CD8-positive, alpha-beta memory T cell (primary cell): ENCODE measurements around the gene KLF2. TPM values are rescaled to one million over a fixed set of nuclear protein-coding genes. Genes with fewer than 3 reads are reported as not detected.

Experiments
- CTCF ChIA-PET: fragments of 350-600 bp; sonication (Branson Sonifier 250); formaldehyde crosslinking; loops from one replicate; lab custom pipeline; 2021; ENCODE audit warnings: antibody characterized with exemption; lab: Charles Lee
- POLR2A ChIA-PET: fragments of 350-600 bp; sonication (Branson Sonifier 250); formaldehyde crosslinking; loops from one replicate; lab custom pipeline; 2021; ENCODE audit warnings: antibody characterized with exemption; lab: Charles Lee
- DNase-seq, 5 donors: peaks; one replicate each; pipeline versions ENCODE4 v3.0.0 to v3.0.0-alpha.2; 2020 to 2022; ENCODE audit warnings: mixed read lengths in 1 of 5
- H3K27ac ChIP-seq: one replicate; pipeline ENCODE4 v1.7.0; 2013; ENCODE audit warnings: low read depth, mild to moderate bottlenecking, low read length, moderate library complexity
- H3K27me3 ChIP-seq: 2 replicates; pipeline ENCODE4 v1.7.0; 2013; ENCODE audit warnings: low read length, mild to moderate bottlenecking; ENCODE audit not compliant: insufficient read depth, poor library complexity, severe bottlenecking
- H3K36me3 ChIP-seq: 2 replicates; pipeline ENCODE4 v1.7.0; 2013; ENCODE audit warnings: mild to moderate bottlenecking, low read length, moderate library complexity; ENCODE audit not compliant: insufficient read depth
- H3K4me1 ChIP-seq: 2 replicates; pipeline ENCODE4 v1.7.0; 2013; ENCODE audit warnings: mild to moderate bottlenecking, low read length, moderate library complexity; ENCODE audit not compliant: insufficient read depth
- H3K4me3 ChIP-seq: 2 replicates; pipeline ENCODE4 v1.7.0; 2013; ENCODE audit warnings: mild to moderate bottlenecking, low read length
- H3K9me3 ChIP-seq: 2 replicates; pipeline ENCODE4 v1.7.0; 2013; ENCODE audit warnings: mild to moderate bottlenecking, low read length
- H3K27ac Mint-ChIP-seq, 8 donors: one replicate each; pipeline ENCODE4 v1.8.0; 2020 to 2021; ENCODE audit warnings: mixed read lengths in 8 of 8, mild to moderate bottlenecking in 6 of 8, inconsistent platforms in 3 of 8, moderate library complexity in 3 of 8
- H3K27me3 Mint-ChIP-seq, 2 donors: one replicate each; pipeline ENCODE4 v1.8.0; 2020 to 2021; ENCODE audit warnings: mixed read lengths in 2 of 2, mild to moderate bottlenecking in 1 of 2, moderate library complexity in 1 of 2
- H3K36me3 Mint-ChIP-seq, 3 donors: one replicate each; pipeline ENCODE4 v1.8.0; 2020 to 2021; ENCODE audit warnings: mixed read lengths in 3 of 3, inconsistent platforms in 1 of 3, mild to moderate bottlenecking in 1 of 3
- H3K4me1 Mint-ChIP-seq, 3 donors: one replicate each; pipeline ENCODE4 v1.8.0; 2020 to 2021; ENCODE audit warnings: mixed read lengths in 3 of 3, inconsistent platforms in 1 of 3, mild to moderate bottlenecking in 1 of 3
- H3K4me3 Mint-ChIP-seq, 7 donors: one replicate each; pipeline ENCODE4 v1.8.0; 2020 to 2021; ENCODE audit warnings: mixed read lengths in 7 of 7, mild to moderate bottlenecking in 6 of 7, moderate library complexity in 4 of 7, inconsistent platforms in 2 of 7
- H3K9me3 Mint-ChIP-seq, 5 donors: one replicate each; pipeline ENCODE4 v1.8.0; 2020 to 2022; ENCODE audit warnings: mixed read lengths in 5 of 5, mild to moderate bottlenecking in 3 of 5, moderate library complexity in 2 of 5, inconsistent platforms in 1 of 5
- polyA plus RNA-seq: library from polyadenylated mRNA; unstranded; fragments of 300-500 nt; fragmentation: Illumina TruSeq; gene quantifications from one replicate; pipeline ENCODE4 v1.2.3, GENCODE V29; 2021
- total RNA-seq, 2 experiments: library from RNA; stranded (reverse); gene quantifications; one replicate each; pipeline ENCODE4 v1.2.3, GENCODE V29; 2021

The KLF2 gene
- total and polyA plus RNA-seq, 3 experiments from 2014 or later = 33.7 to 219 (median 37.5) TPM

DNA sequence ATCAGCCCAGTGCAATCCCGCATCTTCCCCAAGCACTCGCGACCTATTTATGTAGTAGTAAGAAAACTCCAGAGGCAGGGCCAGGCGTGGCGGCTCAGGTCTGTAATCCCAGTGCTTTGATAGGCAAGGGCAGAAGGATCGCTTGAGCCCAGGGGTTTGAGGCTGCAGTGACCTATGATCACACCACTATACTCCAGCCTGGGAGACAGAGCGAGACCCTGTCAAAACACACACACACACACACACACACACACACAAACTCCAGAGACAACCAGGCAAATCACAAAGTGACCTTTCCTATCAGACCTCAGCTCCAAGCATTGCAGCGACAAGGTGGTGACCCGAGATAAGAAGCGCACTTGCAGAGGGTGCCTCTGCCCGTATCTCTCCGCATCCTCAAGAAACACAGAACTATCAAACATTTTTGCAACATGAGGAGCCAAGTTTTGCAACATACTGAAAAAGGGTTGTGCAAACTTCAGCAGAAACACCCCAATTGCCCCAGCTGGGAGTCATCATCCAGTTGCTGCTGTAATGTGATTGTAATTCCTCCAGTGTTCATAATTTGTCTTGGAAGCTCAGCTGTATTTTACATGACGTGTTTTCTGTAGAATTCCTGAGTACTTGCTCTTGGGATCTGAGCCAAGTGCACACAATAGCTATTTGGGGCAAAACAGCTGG lies 8.7 kb upstream of the KLF2 start:
- peak overlapping the region in 1 of 8 donors; percentile 22 for H3K27ac Mint-ChIP-seq
- H3K4me1 ChIP-seq = peaks cover 9% of the 10 kb centered on the region
- no peak for DNase-seq
- POLR2A ChIA-PET = interaction anchor here (0.6 kb wide), 1 partner anchor 254 kb away, joined by 3 read pairs; no protein-coding TSS in a partner anchor
- H3K27ac ChIP-seq = no peak overlapping the region
- H3K4me3 ChIP-seq = no peak overlapping the region
- CTCF ChIA-PET = interaction anchor here (1.1 to 1.5 kb wide), 2 partner anchors 23 to 56 kb away, joined by 3 to 4 read pairs; no protein-coding TSS in a partner anchor
- H3K4me1 Mint-ChIP-seq = peaks cover 7 to 12% (median 8%) of the 10 kb centered on the region in 3 donors
- H3K27me3 Mint-ChIP-seq = peaks cover 0 to 1% of the 10 kb centered on the region in 2 donors
- no peaks in the 10 kb centered on the region for H3K9me3 ChIP-seq
- no peaks in the 10 kb centered on the region for H3K27me3 ChIP-seq
- no peaks in the 10 kb centered on the region for H3K9me3 Mint-ChIP-seq
- H3K36me3 ChIP-seq = no peaks in the 10 kb centered on the region
- H3K4me3 Mint-ChIP-seq = no peak overlapping the region
- H3K36me3 Mint-ChIP-seq = no peaks in the 10 kb centered on the region

DNA sequence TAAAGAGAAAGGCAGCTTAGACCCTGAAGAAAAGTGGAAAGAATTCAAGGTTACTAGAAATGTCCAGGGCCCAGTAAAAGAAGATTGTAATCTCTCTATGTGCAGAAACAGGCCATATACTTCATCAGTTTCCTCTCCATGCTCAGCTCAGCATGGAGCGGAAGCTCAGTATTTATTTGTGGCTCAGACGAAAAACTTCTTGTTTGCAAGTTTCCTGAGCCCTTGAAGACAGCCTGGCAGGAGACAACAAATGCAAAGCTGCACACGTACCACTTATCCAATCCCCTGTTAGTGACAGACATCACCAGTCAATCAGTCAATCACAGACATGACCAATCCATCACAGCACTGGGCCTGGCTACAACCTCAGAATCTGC lies 8.1 kb upstream of the KLF2 start:
- Mint-ChIP-seq H3K9me3 (no peaks in the 10 kb centered on the region), H3K27me3 (peaks cover 0 to 1% of the 10 kb centered on the region in 2 donors), H3K36me3 (no peaks in the 10 kb centered on the region), H3K4me1 (peaks cover 7 to 12% (median 8%) of the 10 kb centered on the region in 3 donors), H3K27ac (peak overlapping the region in 1 of 8 donors; percentile 36), H3K4me3 (no peak overlapping the region)
- Histone ChIP-seq H3K27me3 (no peaks in the 10 kb centered on the region), H3K27ac (no peak overlapping the region), H3K4me3 (no peak overlapping the region), H3K36me3 (no peaks in the 10 kb centered on the region), H3K9me3 (no peaks in the 10 kb centered on the region), H3K4me1 (peaks cover 9% of the 10 kb centered on the region)
- CTCF ChIA-PET = interaction anchor here (1.5 kb wide), 1 partner anchor 57 kb away, joined by 4 read pairs; no protein-coding TSS in a partner anchor
- POLR2A ChIA-PET = interaction anchor here (0.6 kb wide), 1 partner anchor 254 kb away, joined by 3 read pairs; no protein-coding TSS in a partner anchor
- no peak for DNase-seq

DNA sequence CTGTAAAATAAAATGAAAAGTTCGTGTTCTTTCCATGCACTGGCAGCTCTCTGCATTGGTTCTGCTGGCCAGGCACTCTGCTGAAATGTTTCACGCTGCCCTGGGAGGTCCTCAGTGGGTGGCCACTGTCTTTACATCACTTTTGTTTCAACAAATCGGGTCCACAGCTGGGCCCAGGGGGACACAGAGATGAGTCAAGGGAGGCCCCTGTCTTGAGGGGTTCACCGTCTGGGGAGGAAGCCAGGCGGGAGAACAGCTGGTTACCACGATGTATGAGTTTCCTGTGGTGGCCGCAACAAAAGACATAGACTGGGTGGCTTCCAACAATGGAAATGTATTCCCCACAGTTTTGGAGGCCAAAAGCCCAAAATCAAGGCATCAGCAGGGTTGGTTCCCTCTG lies 5.1 kb upstream of the KLF2 start:
- DNase-seq = peak in 4 of 5 donors; percentile 33 to 70 (median 56)
- Mint-ChIP-seq H3K4me3 (peak overlapping the region in 4 of 7 donors; percentile 32 to 45 (median 35)), H3K27ac (peak overlapping the region in 5 of 8 donors; percentile 43 to 83 (median 70)), H3K36me3 (no peaks in the 10 kb centered on the region), H3K4me1 (peaks cover 16 to 36% (median 26%) of the 10 kb centered on the region in 3 donors), H3K27me3 (peaks cover 0 to 1% of the 10 kb centered on the region in 2 donors), H3K9me3 (no peaks in the 10 kb centered on the region)
- Histone ChIP-seq H3K27ac (no peak overlapping the region), H3K9me3 (no peaks in the 10 kb centered on the region), H3K4me1 (peaks cover 29% of the 10 kb centered on the region), H3K36me3 (no peaks in the 10 kb centered on the region), H3K27me3 (no peaks in the 10 kb centered on the region), H3K4me3 (no peak overlapping the region)
- ChIA-PET CTCF (interaction anchor here (0.7 to 1.6 kb wide), 4 partner anchors 11 to 258 kb away, joined by 3 to 4 read pairs (median 4); no protein-coding TSS in a partner anchor), POLR2A (interaction anchor here (0.5 to 1.4 kb wide), 4 partner anchors 9 to 71 kb away, joined by 3 to 6 read pairs (median 4); no protein-coding TSS in a partner anchor)

DNA sequence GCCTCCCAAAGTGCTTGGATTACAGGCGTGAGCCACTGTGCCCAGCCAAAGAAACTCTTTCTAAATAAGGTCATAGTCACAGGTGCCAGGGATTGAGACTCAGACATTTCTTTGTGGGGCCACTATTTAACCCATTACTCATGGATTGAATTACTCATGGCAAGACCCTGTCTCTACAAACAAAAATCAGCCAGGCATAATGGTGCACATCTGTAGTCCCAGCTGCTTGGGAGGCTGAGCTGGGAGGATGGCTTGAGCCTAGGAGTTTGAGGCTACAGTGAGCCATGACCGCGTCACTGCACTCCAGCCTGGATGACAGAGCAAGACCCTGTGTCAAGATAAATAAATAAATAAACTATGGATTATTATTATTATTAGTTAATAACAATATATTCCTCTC lies 3.6 kb upstream of the KLF2 start:
- peaks cover 16 to 36% (median 26%) of the 10 kb centered on the region in 3 donors for H3K4me1 Mint-ChIP-seq
- H3K27ac ChIP-seq = no peak overlapping the region
- H3K27ac Mint-ChIP-seq = peak overlapping the region in 3 of 8 donors; percentile 56 to 82 (median 65)
- peaks cover 29% of the 10 kb centered on the region for H3K4me1 ChIP-seq
- no peaks in the 10 kb centered on the region for H3K27me3 ChIP-seq
- H3K36me3 ChIP-seq = peaks cover 4% of the 10 kb centered on the region
- H3K27me3 Mint-ChIP-seq = peaks cover 0 to 6% of the 10 kb centered on the region in 2 donors
- H3K4me3 Mint-ChIP-seq = no peak overlapping the region
- no peaks in the 10 kb centered on the region for H3K9me3 ChIP-seq
- H3K9me3 Mint-ChIP-seq = peaks cover 0 to 3% (median 3%) of the 10 kb centered on the region in 5 donors
- peaks cover 3 to 5% (median 3%) of the 10 kb centered on the region in 3 donors for H3K36me3 Mint-ChIP-seq
- POLR2A ChIA-PET = interaction anchor here (13.3 kb wide), 1 partner anchor 44 kb away, joined by 1176 read pairs; no protein-coding TSS in a partner anchor
- CTCF ChIA-PET = interaction anchor here (1.2 to 1.3 kb wide), 2 partner anchors 62 to 74 kb away, joined by 3 to 5 read pairs; no protein-coding TSS in a partner anchor
- H3K4me3 ChIP-seq = no peak overlapping the region
- DNase-seq = no peak

DNA sequence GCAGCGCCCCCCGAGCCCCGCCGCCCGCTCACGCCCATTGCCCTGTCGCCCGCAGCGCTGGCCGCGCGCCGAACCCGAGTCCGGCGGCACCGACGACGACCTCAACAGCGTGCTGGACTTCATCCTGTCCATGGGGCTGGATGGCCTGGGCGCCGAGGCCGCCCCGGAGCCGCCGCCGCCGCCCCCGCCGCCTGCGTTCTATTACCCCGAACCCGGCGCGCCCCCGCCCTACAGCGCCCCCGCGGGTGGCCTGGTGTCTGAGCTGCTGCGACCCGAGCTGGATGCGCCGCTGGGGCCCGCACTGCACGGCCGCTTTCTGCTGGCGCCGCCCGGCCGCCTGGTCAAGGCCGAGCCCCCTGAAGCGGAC lies 518 bp downstream of the KLF2 start:
- DNase-seq = peak in 3 of 5 donors; percentile 39 to 74 (median 54)
- Histone ChIP-seq H3K36me3 (peaks cover 34% of the 10 kb centered on the region), H3K4me1 (peaks cover 38% of the 10 kb centered on the region), H3K27ac (peak overlapping the region; percentile 96), H3K27me3 (no peaks in the 10 kb centered on the region), H3K4me3 (peak overlapping the region; percentile 65), H3K9me3 (no peaks in the 10 kb centered on the region)
- Mint-ChIP-seq H3K4me3 (peak overlapping the region; percentile 73 to 93 (median 81)), H3K9me3 (peaks cover 0 to 19% (median 15%) of the 10 kb centered on the region in 5 donors), H3K27me3 (peaks cover 0 to 39% of the 10 kb centered on the region in 2 donors), H3K27ac (peak overlapping the region; percentile 36 to 97 (median 85)), H3K4me1 (peaks cover 33 to 57% (median 40%) of the 10 kb centered on the region in 3 donors), H3K36me3 (peaks cover 36 to 46% (median 40%) of the 10 kb centered on the region in 3 donors)
- ChIA-PET POLR2A (interaction anchor here (0.6 to 13.3 kb wide), 15 partner anchors 12 to 488 kb away, joined by 3 to 1176 read pairs (median 8); partner anchors contain the start of gene FAM32A), CTCF (interaction anchor here (1.0 to 22.1 kb wide), 7 partner anchors 14 to 62 kb away, joined by 3 to 403 read pairs (median 3); no protein-coding TSS in a partner anchor)

DNA sequence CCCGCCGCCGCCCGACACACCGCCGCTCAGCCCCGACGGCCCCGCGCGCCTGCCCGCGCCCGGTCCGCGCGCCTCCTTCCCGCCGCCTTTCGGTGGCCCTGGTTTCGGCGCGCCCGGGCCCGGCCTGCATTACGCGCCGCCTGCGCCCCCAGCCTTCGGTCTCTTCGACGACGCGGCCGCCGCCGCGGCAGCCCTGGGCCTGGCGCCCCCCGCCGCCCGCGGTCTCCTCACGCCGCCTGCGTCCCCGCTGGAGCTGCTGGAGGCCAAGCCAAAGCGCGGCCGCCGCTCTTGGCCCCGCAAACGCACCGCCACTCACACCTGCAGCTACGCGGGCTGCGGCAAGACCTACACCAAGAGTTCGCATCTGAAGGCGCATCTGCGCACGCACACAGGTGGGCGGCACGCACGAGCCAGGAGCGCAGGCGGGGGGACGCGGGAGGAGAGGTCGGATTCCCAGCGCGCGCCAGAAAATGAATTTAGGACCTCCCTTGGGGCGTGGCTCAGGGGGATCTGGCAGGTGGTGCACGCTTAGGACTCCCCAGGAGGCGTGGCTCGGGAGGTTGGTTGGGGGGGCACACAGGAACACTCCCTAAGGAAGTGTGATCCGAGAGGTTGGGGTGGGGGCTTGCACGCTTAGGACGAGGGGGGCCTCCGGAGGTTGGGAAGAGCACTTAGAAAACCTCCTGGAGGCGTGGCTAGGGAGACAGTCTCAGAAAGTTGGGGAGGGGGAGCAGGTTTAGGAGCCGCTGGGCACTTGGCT lies 1.2 kb downstream of the KLF2 start:
- peak; percentile 47 to 86 (median 75) for DNase-seq

More for the DNA sequence above, 1.2 kb downstream of the KLF2 start:
- Histone ChIP-seq H3K36me3 (peaks cover 34% of the 10 kb centered on the region), H3K9me3 (no peaks in the 10 kb centered on the region), H3K4me1 (peaks cover 45% of the 10 kb centered on the region), H3K4me3 (peak overlapping the region; percentile 100), H3K27ac (peak overlapping the region; percentile 100), H3K27me3 (no peaks in the 10 kb centered on the region)
- H3K27ac Mint-ChIP-seq = peak overlapping the region; percentile 90 to 99 (median 98)
- ChIA-PET CTCF (interaction anchor here (1.0 to 22.1 kb wide), 4 partner anchors 42 to 61 kb away, joined by 3 to 403 read pairs (median 66); no protein-coding TSS in a partner anchor), POLR2A (interaction anchor here (0.7 to 13.3 kb wide), 7 partner anchors 13 to 60 kb away, joined by 3 to 1176 read pairs (median 11); no protein-coding TSS in a partner anchor)
- H3K4me1 Mint-ChIP-seq = peaks cover 37 to 60% (median 47%) of the 10 kb centered on the region in 3 donors
- H3K4me3 Mint-ChIP-seq = peak overlapping the region; percentile 90 to 100 (median 100)
- H3K9me3 Mint-ChIP-seq = peaks cover 0 to 19% (median 15%) of the 10 kb centered on the region in 5 donors
- peaks cover 0 to 39% of the 10 kb centered on the region in 2 donors for H3K27me3 Mint-ChIP-seq
- peaks cover 36 to 48% (median 40%) of the 10 kb centered on the region in 3 donors for H3K36me3 Mint-ChIP-seq
